Measurements from ENCODE around the gene DOCK3.

- TF ChIP-seq CTCF (IDR thresholded peaks at IDR 0.05): no peak
- TF ChIP-seq POLR2A (IDR thresholded peaks at IDR 0.05): no peak
Observed at GRCh38 chr3:51330046-51330445, 655.3 kb downstream of the DOCK3 start.

Measured in ovary (tissue), 3 donors.